ENCODE data around the gene ELAVL1. TPM values are rescaled to one million over a fixed set of nuclear protein-coding genes. Genes with fewer than 3 reads are reported as not detected.
A peak's percentile ranks its signal among the peaks of the same experiment; 100 is the strongest.

The ELAVL1 gene
- total RNA-seq, 4 donors from 2014 or later = 14.1 to 71.7 (median 39.3) TPM

GRCh38 chr19:7911508-7912143, 93.8 kb downstream of the ELAVL1 start:
- Histone ChIP-seq H3K27ac (no peak overlapping the region), H3K4me3 (no peak overlapping the region), H3K4me1 (peaks cover 0 to 11% of the 10 kb centered on the region in 2 donors), H3K36me3 (no peaks in the 10 kb centered on the region), H3K9me3 (no peaks in the 10 kb centered on the region), H3K27me3 (peaks cover 5 to 6% of the 10 kb centered on the region in 2 donors)
- intact Hi-C loops (cut with DNase I; ENCODE audit: low total_unique reads) = no loop called here
- TF ChIP-seq POLR2A (IDR thresholded peaks at IDR 0.05) (no peak), CTCF (IDR thresholded peaks at IDR 0.05) (no peak)
- no peak for DNase-seq

- peaks cover 0 to under 1% of the 10 kb centered on the region in 2 donors for H3K27me3 ChIP-seq
- no peak overlapping the region for H3K27ac ChIP-seq
- H3K4me1 ChIP-seq = peaks cover under 1% of the 10 kb centered on the region in 2 donors
- TF ChIP-seq CTCF (IDR thresholded peaks at IDR 0.05) = no peak
- TF ChIP-seq POLR2A (IDR thresholded peaks at IDR 0.05) = no peak
- intact Hi-C loops (cut with DNase I; ENCODE audit: low total_unique reads) = no loop called here
- H3K4me3 ChIP-seq = no peak overlapping the region
- H3K36me3 ChIP-seq = no peaks in the 10 kb centered on the region
- no peaks in the 10 kb centered on the region for H3K9me3 ChIP-seq
- peak in 1 of 2 donors; percentile 17 for DNase-seq
These were observed 94.9 kb downstream of the ELAVL1 start for GRCh38 chr19:7910321-7911161.

GRCh38 chr19:7909471-7910067, 95.9 kb downstream of the ELAVL1 start:
- Histone ChIP-seq H3K27me3 (no peaks in the 10 kb centered on the region), H3K4me1 (peaks cover 9 to 10% of the 10 kb centered on the region in 2 donors), H3K4me3 (no peak overlapping the region), H3K36me3 (no peaks in the 10 kb centered on the region), H3K9me3 (no peaks in the 10 kb centered on the region), H3K27ac (no peak overlapping the region)
- TF ChIP-seq POLR2A (IDR thresholded peaks at IDR 0.05) = no peak
- no peak for TF ChIP-seq CTCF (IDR thresholded peaks at IDR 0.05)
- intact Hi-C loops (cut with DNase I; ENCODE audit: low total_unique reads) = no loop called here
- DNase-seq = peak in 1 of 2 donors; percentile 9

- Histone ChIP-seq H3K9me3 (no peaks in the 10 kb centered on the region), H3K27me3 (no peaks in the 10 kb centered on the region), H3K27ac (no peak overlapping the region), H3K4me1 (peaks cover 10% of the 10 kb centered on the region in 2 donors), H3K36me3 (no peaks in the 10 kb centered on the region), H3K4me3 (no peak overlapping the region)
- intact Hi-C loops (cut with DNase I; ENCODE audit: low total_unique reads) = no loop called here
- TF ChIP-seq CTCF (IDR thresholded peaks at IDR 0.05) = no peak
- no peak for TF ChIP-seq POLR2A (IDR thresholded peaks at IDR 0.05)
- peak in 1 of 2 donors; percentile 12 for DNase-seq
These were observed 96.5 kb downstream of the ELAVL1 start for GRCh38 chr19:7908742-7909461.

Other genes starting within 250 kb of the ELAVL1 start
- under 1 TPM in 1 of 4 donors, not detected in 3; 0.62 TPM for gene CLEC4M, start 242.4 kb downstream of the ELAVL1 start, total RNA-seq
- 10 to 100 TPM in 3 of 4 donors, 1 to 10 TPM in 1; 9.1 to 14.9 (median 12.4) TPM for gene EVI5L, start 175.4 kb downstream of the ELAVL1 start, total RNA-seq
- under 1 TPM in 2 of 4 donors, not detected in 2; 0.35 to 0.85 TPM for gene PRR36, start 131.3 kb downstream of the ELAVL1 start, total RNA-seq
- gene LRRC8E, start 117.1 kb downstream of the ELAVL1 start, total RNA-seq = 1 to 10 TPM in 1 of 4 donors, under 1 TPM in 1, not detected in 2; 0.15 to 2.1 TPM
- 10 to 100 TPM in 2 of 4 donors, 1 to 10 TPM in 1, under 1 TPM in 1; 0.59 to 40.2 (median 9.4) TPM for gene MAP2K7, start 101.8 kb downstream of the ELAVL1 start, total RNA-seq
- 1 to 10 TPM in 1 of 4 donors, not detected in 3; 5.2 TPM for gene TGFBR3L, start 90.8 kb downstream of the ELAVL1 start, total RNA-seq
- 10 to 100 TPM; 11.8 to 66.8 (median 19.0) TPM for gene SNAPC2, start 85.3 kb downstream of the ELAVL1 start, total RNA-seq
- gene CTXN1, start 79.5 kb downstream of the ELAVL1 start, total RNA-seq = 10 to 100 TPM in 2 of 4 donors, 1 to 10 TPM in 1, not detected in 1; 7.2 to 47.1 (median 14.9) TPM
- gene TIMM44, start 62.0 kb downstream of the ELAVL1 start, total RNA-seq = 100 to 1,000 TPM in 1 of 4 donors, 10 to 100 TPM in 3; 41.1 to 117 (median 62.9) TPM
- not detected for gene CCL25, start 47.1 kb upstream of the ELAVL1 start, total RNA-seq
- gene FBN3, start 144.0 kb upstream of the ELAVL1 start, total RNA-seq = 10 to 100 TPM in 1 of 4 donors, under 1 TPM in 1, not detected in 2; 0.06 to 32.8 TPM
- gene CERS4, start 203.7 kb upstream of the ELAVL1 start, total RNA-seq = 10 to 100 TPM; 37.1 to 60.8 (median 38.7) TPM